SKM-1 (cell line): ENCODE measurements around the gene MACROD2.
A peak's percentile ranks its signal among the peaks of the same experiment; 100 is the strongest.

ENCODE experiments used
- DNase-seq: peaks from one replicate; lab custom pipeline; 2025; ENCODE audit not compliant: unreplicated experiment; lab: John Stamatoyannopoulos, UW

The MACROD2 gene

DNA sequence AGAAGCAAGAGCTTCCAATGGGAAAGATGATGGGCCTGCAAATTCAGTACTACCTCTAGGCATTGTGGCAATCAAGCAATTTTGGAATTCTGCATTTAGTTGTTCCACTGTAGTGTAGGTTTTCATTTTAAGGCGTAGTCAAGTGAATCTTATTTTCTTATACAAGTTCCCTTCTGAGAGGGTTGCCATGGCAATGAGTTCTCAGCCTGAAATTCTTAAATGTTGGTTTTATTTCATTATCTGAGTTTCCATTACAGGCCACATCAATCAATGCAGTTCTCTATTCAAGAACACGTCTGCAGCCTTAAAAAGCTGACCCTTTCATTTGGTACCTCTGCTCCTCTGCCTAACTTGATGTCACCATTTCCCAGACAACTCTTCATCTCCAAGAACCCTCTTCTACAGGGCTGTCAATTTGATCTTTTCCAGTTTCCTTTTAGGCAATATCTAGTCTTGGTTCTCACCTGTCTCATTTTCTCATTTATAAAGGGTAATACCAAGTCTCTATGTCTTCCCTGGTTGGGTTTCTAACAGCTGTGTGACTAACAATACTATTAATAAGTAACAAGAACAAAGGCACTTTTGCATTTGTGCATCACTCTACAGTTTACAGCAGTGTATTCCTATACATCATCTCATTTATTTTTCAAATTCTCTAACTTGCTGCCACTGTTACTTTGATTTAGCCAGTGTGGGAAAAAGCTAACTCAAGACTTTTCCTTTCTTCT is 1240.3 kb downstream of the MACROD2 start:
- no peak for DNase-seq

DNA sequence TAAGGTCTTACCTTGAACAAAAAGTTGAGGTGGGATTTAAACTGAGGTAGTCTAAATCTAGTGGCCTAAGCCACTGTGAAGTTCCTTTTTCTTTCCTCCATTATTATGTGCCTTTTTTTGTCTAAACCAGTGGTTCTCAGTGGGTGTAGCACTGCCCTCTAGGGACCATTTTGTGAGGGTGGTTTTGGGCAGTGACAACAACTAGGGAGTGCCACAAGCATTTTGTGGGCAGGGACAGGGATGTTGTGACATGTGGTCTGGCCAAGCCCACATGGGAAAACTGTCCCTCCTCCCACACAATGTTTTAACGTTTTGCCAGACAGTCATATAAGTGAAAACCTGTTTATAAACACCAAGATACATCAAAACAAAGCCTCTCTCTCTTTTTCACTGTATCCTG is 1241.5 kb downstream of the MACROD2 start:
- DNase-seq = peak; percentile 3

DNA sequence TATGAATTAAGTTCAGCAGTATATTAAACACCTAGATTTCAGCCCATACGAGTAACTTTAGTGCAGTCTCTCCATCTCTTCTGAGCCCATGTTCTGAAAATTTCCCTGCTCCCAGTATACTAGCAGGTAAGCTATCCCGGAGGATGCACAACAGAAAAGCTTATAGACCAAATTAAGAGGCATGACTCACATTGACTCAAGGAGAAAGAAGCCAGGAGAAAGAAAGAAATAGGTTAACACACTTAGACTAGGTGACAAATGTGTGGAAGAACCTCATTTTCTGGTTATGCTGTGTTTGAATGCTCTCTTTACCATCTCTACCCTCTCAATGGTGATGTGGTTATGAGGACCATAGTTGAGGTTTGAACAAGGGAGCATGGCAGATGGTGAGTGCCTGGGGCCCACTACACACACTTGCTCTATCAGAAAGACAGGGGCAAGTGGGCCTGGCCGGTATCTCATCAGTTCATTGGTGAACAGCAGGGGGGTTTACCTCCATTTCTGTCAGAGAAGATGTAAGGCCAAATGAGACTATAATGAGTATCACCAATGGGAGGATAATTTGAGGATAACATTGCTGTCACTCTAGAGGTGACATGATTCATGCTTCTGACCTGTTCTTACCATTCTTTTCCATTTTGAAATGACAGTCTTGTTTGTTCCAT is 1244.4 kb downstream of the MACROD2 start:
- DNase-seq = no peak

DNA sequence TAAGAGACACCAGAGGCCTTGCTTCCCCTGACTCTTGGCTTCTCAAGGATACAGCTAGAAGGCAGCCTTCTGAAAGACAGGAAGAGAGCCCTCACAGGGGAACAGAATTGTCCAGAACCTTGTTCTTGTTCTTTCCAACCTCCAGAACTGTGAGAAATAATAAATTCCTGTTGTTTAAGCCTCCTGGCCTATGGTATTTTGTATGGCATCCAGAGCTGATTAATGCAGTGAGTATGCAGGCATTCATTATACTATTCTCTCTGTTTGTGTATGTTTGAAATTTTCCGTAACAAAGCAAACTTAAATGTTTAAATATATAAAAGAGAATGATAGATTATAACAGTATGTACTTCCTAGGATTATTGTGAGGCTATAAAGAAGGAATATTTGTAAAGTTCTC is 1245.5 kb downstream of the MACROD2 start:
- DNase-seq = no peak

DNA sequence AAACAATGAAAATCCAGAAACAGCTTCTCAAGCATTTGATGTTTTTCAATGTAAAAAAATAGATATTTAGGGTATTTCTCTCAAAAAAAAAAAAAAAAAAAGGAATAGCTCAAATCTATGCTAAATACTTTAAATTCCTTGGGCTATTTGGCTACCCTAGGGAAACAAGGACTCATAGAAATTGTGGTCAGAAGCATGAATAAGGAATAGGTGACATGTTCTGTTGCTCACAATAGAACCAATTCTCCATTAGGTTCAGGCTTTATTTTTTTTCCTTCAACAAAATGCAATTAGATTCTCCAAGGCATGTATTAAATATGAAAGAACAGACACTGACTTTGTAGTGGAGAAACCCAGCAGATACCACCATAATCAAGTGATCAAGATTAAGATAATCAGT is 1246.4 kb downstream of the MACROD2 start:
- DNase-seq = no peak

DNA sequence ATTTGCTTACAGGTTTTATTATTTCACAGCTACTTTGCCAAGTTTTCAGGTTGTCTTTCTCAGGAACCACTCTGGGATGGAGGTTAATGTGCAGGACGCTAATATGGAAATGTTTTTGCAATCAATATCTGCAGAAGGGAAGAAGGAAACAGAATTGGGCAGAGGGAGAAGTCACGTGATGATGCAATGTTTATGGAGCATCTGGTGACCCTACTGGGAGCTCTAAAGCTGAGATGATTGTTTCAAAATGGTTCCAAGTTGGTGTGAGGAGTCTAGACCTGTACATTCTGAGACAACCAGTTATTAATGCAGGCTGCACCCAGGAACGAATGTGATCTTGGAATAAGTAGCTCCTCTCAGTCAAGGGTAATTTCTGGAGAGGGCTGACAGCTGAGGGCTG is 1247.5 kb downstream of the MACROD2 start:
- no peak for DNase-seq

DNA sequence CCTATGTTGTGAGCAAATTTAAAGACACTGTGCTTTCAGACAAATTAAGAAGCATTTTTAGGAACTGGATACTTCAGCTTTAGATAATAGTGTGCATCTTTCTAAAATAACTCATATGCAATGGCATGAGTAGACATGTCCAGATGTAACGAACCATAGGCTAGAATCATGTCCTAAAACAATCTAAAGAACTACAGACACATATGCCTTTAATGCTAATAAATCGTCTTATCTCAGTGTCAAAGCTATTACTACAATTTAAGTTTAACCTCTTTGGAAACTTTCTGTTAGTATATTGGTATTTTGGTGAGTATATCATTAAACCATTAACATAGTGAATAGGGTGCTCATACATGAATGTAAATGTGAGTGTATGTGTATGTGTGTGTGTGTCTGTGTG is 1250.6 kb downstream of the MACROD2 start:
- no peak for DNase-seq

DNA sequence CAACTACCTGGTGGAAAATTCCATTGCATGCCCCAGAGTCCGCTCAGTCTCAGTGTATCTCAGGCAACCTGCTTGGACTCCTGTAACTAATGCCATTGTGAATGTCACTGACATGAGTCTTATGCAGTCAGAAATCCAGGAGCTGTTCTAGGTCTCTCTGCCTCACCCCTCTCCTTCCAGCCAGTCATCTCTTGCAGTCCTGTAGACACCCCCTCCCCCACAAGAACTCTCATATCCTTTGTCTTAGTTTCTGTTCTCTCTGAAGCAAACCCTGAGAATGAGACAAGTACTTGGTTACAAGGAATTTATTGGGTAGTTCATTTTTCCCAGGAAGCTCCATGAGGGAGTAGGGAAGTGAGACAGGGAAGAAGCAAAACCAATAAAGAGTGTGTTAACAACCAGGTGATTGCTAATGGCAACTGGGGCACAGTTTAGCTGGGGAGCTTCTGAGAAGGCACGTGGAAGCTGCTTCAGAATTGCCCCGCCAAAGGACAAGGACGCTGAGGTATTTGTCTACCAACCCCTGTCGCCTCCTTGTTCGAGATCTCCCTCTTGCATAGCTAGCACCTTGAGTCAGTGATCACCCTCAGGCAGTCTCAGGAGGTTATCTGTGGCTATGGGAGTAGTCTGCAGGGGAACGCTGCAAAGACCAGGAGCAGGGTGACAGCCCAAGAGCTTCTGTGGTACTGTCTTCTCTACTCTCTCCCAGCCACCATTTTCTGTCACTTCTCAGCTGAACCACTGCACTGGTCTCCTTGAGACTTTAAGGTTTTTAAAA is 1253.5 kb downstream of the MACROD2 start:
- DNase-seq = no peak

DNA sequence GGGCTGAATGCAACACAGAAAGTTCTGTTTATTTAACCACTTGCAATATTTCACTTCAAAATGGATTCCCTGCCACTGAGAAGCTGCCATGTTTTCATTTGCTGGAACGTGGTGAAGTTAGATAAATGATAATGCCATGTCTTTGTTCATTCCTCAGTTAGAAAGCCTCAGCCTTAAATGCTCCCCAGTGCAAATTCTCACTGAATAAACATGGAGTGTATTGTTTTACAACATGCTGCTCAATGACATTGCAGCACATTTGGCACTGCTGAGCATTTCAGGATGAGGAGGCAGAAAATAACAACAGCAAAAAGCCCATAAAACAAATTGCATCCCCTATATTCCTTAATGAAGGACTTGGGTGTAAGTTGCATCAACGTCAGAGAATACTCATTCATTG is 1255.9 kb downstream of the MACROD2 start:
- DNase-seq = no peak

DNA sequence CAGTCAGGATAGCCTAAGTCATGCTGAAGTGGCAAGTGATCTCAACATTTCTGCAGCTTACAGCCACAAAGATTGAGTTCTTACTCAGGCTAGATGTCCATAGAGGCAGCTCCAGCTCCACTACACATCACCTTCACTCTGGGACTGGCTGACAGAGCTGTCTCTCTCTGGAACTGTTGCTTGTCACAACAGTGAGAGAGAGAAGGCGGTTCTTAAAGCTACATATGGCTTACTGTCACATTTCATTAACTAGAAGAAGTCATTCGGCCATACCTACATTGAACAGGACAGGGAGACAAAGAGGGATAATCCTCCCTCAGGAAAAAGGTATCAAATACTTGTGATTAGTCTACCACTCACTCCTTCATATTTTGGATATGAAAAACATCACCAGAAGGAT is 1257.0 kb downstream of the MACROD2 start:
- DNase-seq = no peak

DNA sequence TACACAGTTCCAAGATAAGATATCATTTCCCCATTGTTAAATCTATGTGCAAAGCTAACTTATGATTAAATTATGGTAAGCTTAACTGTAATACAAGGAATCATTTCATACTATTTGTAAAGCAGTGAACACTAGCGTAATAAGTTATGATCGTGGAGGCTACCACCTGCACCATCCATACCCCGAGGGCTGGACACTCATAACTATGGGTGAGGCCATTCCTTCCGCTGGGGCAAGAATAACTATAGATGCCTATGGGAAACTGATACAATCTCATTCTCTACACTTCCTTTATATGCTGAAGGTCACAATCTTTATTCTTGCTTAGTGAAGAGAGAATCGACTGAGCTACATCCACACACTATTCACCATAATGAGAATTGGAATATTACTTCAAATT is 1258.1 kb downstream of the MACROD2 start:
- DNase-seq = no peak

DNA sequence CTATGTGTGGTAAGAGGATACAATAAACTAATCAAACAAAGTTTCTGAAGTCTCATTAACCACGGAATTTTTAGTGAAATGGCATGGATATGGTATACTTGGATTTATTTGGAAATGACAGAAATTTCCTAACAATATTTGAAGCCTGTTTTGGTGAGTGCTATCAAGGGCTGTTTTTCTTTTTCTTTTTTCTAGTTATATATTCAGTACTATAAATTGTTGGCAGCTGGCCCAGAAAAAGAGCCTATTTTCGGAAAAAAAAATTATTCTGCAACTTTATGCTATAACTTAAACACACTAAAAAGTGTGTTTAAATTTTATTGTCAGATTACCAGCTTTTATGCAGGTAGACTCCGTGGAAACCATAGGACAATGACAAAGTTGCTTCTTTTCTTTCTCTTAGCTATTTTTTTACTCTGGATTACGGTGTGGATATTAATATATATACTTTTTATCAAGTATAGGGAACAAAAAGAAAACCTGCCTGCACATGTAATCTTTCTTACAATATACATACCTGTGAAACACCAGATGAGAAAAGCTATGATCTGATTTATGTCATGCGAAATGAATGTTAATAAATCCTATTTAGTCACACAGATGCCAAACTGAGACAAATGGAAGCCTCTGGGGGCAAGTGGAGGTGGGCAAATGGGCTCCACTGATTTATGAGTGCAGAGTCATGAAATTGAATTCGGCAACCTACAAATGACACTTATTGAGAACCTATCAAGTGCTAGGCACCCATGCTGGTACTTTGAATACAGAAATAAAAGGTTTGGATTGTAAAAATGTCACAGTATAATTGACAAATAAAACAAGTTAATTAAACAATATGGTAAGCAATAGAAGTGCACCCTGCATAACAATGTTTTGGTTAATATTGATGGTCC is 1261.6 kb downstream of the MACROD2 start:
- no peak for DNase-seq

DNA sequence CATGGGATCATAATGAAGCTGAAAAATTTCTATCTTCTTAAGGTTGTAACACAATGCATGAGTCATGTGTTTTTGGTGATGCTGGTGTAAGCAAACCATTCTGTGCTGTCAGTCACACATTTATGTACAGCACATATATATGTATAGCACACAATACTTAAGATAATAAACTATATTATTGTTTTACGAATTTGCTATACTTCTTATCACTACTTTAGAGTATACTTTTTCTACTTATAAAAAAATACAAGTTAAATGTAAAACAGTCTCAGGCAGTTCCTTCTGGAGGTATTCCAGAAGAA is 1262.2 kb downstream of the MACROD2 start:
- no peak for DNase-seq

DNA sequence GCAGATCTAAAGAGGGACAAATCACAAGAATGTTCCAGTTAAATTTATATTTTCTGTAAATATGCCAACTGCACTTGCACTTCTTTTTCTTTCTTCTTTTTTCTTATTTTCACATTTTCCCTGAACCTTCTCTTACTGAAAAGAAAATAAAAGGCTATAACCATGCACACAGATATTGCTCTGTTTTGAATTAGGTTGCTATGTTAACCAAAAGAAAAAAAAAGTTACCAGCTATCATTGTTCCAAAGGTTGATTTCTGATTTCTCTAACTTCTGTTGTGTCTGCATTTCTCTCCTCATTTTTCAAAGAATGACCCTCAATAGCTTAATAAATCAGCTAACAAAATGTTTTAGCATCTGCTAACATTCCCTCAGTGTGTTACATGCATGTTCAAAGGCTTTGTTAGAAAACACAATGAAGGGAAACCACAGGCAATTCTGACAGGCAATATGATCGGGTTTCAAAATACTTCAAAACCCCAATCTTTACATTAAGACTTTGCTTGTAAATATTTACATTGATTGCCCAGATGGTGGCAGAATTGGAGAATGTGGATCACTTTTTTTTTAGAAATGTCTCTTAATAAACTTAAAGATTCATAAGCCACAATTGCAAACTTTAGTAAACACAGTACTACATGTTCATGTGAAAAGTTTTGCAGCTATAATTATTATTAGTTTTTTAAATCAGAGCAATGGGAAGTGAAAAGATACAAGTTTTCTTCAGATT is 1270.4 kb downstream of the MACROD2 start:
- DNase-seq = no peak

DNA sequence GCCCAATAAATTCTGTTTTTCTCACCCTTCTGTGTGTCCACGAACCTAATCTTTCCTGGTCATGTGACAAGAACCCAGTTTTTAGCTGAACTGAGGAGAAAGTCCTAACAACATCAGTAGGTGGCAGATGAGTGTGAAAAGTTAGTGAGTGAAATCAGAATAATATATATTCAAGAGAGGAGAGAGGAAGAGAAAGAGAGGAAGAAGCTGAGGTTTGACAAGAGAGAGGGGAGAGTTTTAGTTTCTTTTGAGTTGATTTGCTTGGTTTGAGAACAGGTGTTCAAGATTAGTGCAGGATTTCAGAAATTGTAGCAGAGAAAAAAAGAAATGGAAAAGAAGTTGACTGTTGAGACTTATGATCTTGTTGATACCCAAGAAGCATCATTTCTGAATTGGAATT is 1272.6 kb downstream of the MACROD2 start:
- no peak for DNase-seq

DNA sequence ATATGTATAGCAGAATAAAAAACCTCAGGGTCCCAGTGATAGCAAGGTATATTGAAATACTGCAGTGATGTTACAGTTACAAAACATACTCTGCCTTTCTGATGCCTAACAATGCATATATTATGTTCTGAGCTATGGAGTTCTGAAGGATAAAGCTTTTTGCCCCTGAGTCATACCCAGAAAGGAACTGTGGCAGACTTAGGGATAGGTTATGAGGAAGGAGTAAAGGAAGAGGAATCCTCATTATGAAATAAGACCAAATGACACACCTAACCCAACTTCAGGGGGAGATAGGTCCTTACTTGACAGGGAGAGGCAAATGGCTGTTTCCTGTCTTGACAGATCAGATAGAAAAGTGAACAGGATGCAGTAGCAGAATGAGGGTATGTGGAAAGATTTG is 1282.7 kb downstream of the MACROD2 start:
- DNase-seq = no peak

DNA sequence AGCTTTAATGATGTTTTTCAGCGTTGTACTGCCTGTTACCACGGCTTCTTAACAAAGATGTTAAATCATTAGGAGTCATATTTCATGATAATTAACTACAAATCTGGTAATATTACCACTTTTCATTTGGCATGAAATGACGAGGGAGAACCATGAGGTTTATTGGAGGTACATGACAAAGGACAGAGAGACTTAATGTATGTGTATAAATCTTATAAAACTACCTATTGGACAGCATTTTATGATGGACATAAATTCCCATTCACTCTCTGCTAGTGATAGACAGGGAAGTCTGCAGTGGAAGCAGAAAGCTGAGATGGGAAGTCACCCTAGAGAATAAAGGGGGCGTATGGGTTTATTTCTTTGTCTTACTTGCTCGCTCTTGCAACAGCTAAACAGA is 1292.0 kb downstream of the MACROD2 start:
- no peak for DNase-seq

DNA sequence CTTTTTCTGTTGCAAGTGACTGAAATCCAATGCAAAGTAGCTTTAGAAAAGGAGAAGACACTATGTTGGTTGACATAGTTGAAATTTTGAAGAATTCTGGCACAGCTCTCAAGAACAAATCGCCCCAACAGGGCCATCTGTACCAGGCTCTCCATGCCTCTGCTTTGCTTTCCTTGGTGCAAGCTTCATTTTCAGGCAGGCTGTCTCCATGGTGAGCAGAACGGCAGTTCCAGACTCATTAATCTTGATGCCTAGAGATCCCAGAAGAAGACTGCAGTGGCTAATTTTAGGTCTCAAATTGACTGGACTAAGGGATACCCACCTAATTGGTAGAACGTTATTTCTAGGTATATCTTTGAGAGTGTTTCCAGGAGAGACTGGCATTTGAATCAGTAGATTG is 1292.8 kb downstream of the MACROD2 start:
- no peak for DNase-seq

DNA sequence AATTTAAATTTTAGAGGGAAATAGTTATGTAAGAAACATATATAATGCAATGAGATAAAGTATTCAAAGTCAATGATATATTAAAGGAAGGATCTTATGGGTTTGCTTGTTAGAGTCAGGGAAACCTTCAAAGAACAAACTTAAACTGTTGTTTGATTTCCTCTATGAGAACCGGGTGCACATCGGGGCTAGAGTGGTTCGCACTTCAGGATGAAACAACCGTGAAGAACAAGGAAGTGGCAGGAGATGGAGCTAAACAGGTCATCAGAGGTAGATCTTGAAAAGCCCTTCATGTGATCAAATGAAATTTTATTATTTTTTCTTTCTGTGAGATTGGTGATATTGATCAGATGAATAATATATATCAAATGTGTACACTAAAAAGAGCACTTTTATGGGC is 1294.0 kb downstream of the MACROD2 start:
- DNase-seq = no peak

DNA sequence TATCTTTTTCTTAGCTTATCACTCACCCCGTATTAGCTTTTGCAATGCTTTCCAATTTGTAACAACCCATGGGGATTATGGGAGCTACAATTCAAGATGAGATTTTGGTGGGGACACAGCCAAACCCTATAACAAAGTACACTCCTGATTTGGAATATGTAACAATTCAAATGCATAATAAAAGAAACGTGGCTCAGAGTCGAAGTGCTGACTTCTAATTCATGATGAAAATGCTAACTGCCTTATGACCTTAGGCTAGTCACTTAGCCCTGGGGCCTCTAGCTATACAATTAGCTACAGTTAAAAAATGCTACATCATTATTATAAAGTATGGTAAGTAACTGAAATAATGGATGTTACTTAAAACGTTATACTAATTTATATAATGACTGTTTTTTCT is 1297.1 kb downstream of the MACROD2 start:
- no peak for DNase-seq

DNA sequence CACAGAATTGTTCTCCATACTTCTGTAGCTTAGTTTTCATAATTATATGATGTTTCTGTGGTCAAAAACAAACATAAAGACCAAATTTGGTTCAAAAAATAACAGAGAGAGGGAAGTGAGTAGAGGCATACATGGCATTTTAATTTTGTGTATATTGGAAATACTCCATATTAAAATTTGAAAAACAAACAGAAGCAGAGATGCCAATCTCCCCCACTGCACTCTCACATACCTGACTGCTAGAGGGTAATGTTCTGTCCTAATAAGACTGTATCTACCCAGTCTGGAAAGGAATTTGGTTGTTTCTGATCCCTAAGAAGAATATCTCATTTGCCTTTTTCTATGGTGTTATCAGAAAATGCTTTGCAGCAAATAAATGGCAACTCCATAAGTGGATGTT is 1301.1 kb downstream of the MACROD2 start:
- no peak for DNase-seq
